Measurements from ENCODE around the gene IRF8. TPM values are rescaled to one million over a fixed set of nuclear protein-coding genes. Genes with fewer than 3 reads are reported as not detected.

IRF8 gene
- polyA plus RNA-seq, 1 experiment = not detected

DNA sequence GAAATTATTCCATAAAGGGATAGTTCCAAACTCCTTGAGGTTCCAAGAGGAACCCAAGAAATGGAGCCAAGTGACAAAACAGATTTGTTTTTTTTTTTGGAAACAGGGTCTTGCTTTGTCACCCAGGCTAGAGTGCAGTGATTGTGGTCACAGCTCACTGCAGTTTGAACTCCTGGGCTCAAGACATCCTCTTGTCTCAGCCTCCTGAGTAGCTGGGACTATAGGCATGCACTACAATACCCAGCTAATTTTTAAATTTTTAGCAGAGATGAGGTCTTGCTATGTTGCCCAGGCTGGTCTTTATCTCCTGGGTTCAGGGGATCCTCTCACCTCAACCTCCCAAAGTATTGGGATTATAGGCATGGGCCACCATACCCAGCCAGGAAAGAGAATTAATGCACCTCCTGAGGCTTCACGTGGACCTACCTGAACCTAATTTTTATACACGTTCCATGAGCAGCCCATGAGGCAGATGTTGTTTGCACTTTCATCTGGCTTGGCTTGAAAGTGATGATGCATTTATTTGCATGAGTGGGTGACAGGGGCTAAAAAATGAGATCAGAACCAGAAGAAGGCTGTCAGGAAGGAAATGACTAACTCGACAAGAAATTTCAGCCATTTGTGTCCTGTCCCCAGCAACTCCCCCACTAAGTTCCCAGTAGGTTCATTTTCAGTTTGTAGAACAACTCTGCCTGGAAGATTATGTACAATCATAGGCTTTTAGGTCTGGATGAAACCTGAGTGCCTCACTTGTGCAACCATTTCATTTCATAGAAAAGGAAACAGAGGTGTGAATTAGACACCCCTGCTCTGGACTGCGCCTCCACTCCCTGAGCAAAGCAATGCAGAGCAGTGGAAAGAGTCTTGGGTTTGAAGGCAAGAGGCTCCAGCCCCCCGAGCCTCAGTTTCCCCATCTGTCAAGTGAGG is 10.3 kb upstream of the IRF8 start:
- Histone ChIP-seq H3K27me3 (ENCODE audit: control insufficient read depth, insufficient read depth, low read length) (peaks cover 31% of the 10 kb centered on the region), H3K27ac (ENCODE audit: low read depth, low read length) (no peak overlapping the region), H3K4me3 (ENCODE audit: low read depth, low read length) (no peak overlapping the region), H3K9me3 (ENCODE audit: control insufficient read depth, insufficient read depth, low read length) (no peaks in the 10 kb centered on the region)
- DNase-seq (ENCODE audit: low read depth, low spot score) = no peak
- TF ChIP-seq, protein P1, sequence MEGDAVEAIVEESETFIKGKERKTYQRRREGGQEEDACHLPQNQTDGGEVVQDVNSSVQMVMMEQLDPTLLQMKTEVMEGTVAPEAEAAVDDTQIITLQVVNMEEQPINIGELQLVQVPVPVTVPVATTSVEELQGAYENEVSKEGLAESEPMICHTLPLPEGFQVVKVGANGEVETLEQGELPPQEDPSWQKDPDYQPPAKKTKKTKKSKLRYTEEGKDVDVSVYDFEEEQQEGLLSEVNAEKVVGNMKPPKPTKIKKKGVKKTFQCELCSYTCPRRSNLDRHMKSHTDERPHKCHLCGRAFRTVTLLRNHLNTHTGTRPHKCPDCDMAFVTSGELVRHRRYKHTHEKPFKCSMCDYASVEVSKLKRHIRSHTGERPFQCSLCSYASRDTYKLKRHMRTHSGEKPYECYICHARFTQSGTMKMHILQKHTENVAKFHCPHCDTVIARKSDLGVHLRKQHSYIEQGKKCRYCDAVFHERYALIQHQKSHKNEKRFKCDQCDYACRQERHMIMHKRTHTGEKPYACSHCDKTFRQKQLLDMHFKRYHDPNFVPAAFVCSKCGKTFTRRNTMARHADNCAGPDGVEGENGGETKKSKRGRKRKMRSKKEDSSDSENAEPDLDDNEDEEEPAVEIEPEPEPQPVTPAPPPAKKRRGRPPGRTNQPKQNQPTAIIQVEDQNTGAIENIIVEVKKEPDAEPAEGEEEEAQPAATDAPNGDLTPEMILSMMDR (IDR thresholded peaks at IDR 0.05; ENCODE audit: low read depth, low read length) = no peak
- POLR2A ChIA-PET = no interaction called here
- CTCF ChIA-PET = no interaction called here

DNA sequence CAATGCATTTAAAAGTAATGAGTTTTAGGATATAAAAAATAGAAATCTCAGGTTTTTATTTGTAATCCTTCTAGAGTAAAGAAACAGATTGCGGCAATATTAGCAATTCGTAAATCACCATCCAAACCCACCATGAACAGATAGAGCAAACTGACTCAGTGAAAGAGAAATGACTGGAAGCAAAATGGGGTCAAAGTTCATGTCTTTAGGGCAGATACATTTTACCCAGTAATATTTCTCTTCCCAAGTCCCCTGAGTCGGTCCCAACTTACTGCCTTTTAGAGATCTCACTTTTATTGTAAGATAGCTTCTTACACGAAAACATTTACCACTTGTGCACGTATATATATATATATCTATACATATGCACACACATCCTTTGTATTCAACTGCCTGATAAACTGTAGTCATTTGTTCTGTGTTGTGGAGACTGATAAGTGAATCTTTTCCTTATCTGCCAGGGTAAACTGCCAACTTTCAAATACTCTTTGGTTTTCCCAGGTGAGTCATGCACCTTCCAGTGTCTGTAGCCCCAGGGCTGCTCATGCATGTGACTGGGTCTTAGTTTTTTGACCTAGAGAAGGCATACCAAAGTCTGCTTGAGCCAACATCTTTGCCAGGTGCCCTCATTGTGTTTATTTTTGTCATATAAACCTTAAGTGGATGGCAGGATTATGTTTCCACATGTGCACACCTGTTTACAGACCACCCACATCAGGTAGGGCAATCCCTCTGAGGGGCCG is 7.8 kb upstream of the IRF8 start:
- no peaks in the 10 kb centered on the region for H3K9me3 ChIP-seq (ENCODE audit: control insufficient read depth, insufficient read depth, low read length)
- no peak overlapping the region for H3K4me3 ChIP-seq (ENCODE audit: low read depth, low read length)
- ChIA-PET POLR2A (no interaction called here), CTCF (no interaction called here)
- TF ChIP-seq, protein P1 (IDR thresholded peaks at IDR 0.05; ENCODE audit: low read depth, low read length) = no peak
- DNase-seq (ENCODE audit: low read depth, low spot score) = no peak
- H3K27ac ChIP-seq (ENCODE audit: low read depth, low read length) = no peak overlapping the region
- peaks cover 41% of the 10 kb centered on the region for H3K27me3 ChIP-seq (ENCODE audit: control insufficient read depth, insufficient read depth, low read length)

DNA sequence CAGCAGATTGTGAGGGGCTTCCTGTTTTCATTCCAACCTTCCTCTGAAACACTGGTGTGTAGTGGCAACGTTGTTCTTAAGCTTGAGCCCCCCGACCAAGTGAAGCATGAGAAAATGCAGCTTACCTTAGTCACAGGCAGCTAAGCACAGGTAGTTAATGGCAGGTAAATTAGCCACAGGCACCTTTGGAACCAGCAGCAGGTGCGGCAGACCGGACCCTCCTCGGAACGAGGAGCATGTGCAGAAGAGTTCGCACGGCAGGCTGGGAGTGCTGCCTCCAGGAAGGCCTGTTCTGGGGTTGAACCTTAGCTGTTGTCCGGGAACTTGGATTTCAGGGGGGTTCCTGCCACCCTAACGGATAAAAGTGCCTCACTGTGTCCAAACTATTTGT is 7.2 kb upstream of the IRF8 start:
- ChIA-PET POLR2A (no interaction called here), CTCF (interaction anchor here (1.0 kb wide), 1 partner anchor 71 kb away, joined by 4 read pairs; no protein-coding TSS in a partner anchor)
- TF ChIP-seq, protein P1 (IDR thresholded peaks at IDR 0.05; ENCODE audit: low read depth, low read length) = no peak
- DNase-seq (ENCODE audit: low read depth, low spot score) = no peak
- no peaks in the 10 kb centered on the region for H3K9me3 ChIP-seq (ENCODE audit: control insufficient read depth, insufficient read depth, low read length)
- H3K4me3 ChIP-seq (ENCODE audit: low read depth, low read length) = no peak overlapping the region
- H3K27ac ChIP-seq (ENCODE audit: low read depth, low read length) = no peak overlapping the region
- H3K27me3 ChIP-seq (ENCODE audit: control insufficient read depth, insufficient read depth, low read length) = peaks cover 43% of the 10 kb centered on the region

DNA sequence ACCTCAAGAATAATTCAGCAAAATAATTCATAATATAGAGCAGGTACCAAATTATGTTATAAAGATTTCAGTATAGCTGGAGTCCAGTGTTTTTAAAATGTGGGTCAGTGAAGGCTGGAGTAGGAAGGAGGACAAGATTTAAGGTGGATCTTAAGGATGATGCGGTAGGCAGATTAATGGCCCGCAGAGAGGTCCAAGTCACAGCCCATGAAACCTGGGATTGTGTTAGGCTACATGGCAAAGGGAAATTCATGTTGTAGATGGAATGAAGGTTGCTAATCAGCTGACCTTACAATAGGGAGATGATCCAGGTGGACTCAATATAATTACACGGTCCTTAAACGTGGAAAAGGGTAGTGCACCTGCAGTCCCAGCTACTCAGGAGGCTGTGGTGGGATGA is 6.2 kb upstream of the IRF8 start:
- Histone ChIP-seq H3K27ac (ENCODE audit: low read depth, low read length) (no peak overlapping the region), H3K9me3 (ENCODE audit: control insufficient read depth, insufficient read depth, low read length) (no peaks in the 10 kb centered on the region), H3K4me3 (ENCODE audit: low read depth, low read length) (no peak overlapping the region), H3K27me3 (ENCODE audit: control insufficient read depth, insufficient read depth, low read length) (peaks cover 52% of the 10 kb centered on the region)
- DNase-seq (ENCODE audit: low read depth, low spot score) = no peak
- TF ChIP-seq, protein P1 (IDR thresholded peaks at IDR 0.05; ENCODE audit: low read depth, low read length) = no peak
- ChIA-PET CTCF (interaction anchor here (1.0 kb wide), 1 partner anchor 72 kb away, joined by 4 read pairs; no protein-coding TSS in a partner anchor), POLR2A (no interaction called here)

DNA sequence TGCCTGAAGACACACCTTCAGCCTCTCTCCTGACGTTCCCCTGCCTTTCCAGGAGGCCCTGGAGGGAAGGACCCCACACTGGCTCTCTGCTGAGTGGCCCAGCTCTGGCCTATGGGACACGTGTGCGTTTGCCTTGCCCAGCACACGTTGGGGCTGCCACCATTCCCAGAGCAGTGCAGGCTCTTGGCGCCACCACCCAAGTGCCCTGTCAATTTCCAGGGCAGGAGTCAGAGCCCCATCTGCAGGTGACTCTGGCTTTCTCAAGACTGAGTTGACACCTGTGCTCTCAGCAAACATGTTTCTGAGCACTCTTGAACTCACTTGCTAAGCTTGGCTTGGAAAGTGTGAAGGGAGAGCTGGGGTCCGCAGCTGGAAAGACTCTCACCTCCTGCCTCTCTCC is 4.7 kb upstream of the IRF8 start:
- DNase-seq (ENCODE audit: low read depth, low spot score) = no peak
- CTCF ChIA-PET = no interaction called here
- H3K27me3 ChIP-seq (ENCODE audit: control insufficient read depth, insufficient read depth, low read length) = peaks cover 67% of the 10 kb centered on the region

More for the DNA sequence above, 4.7 kb upstream of the IRF8 start:
- peaks cover 3% of the 10 kb centered on the region; the same call in 1 of the 2 replicates for H3K9me3 ChIP-seq (ENCODE audit: control insufficient read depth, insufficient read depth, low read length)
- no peak overlapping the region for H3K27ac ChIP-seq (ENCODE audit: low read depth, low read length)
- TF ChIP-seq, protein P1 (IDR thresholded peaks at IDR 0.05; ENCODE audit: low read depth, low read length) = no peak
- POLR2A ChIA-PET = no interaction called here
- no peak overlapping the region for H3K4me3 ChIP-seq (ENCODE audit: low read depth, low read length)
